Cardiac muscle cell (in vitro differentiated cells and primary cell): ENCODE measurements around the gene ATP8B3. TPM values are rescaled to one million over a fixed set of nuclear protein-coding genes. Genes with fewer than 3 reads are reported as not detected.
A peak's percentile ranks its signal among the peaks of the same experiment; 100 is the strongest.

Source experiments
- DNase-seq, 2 donors: peaks; one replicate each; pipeline versions ENCODE4 v3.0.0 to v3.0.0-alpha.2; 2010 to 2017; ENCODE audit warnings: low read depth in 1 of 2, low spot score in 1 of 2
- H3K27ac ChIP-seq: fragments of 200-600 bp; sonication (generic); 2 replicates; pipeline ENCODE4 v1.5.1; 2016
- H3K27me3 ChIP-seq: fragments of 200-600 bp; sonication (generic); 2 replicates; pipeline ENCODE4 v1.6.0; 2016; ENCODE audit warnings: control low read depth
- H3K36me3 ChIP-seq: fragments of 200-600 bp; sonication (generic); 2 replicates; pipeline ENCODE4 v1.5.1; 2016; ENCODE audit warnings: control low read depth
- H3K4me1 ChIP-seq: fragments of 200-600 bp; sonication (generic); 2 replicates; pipeline ENCODE4 v1.8.1; 2017; ENCODE audit warnings: low read depth, mild to moderate bottlenecking, mixed run types
- H3K4me3 ChIP-seq: fragments of 200-600 bp; sonication (generic); 2 replicates; pipeline ENCODE4 v1.5.1; 2016; ENCODE audit warnings: mild to moderate bottlenecking
- H3K9me3 ChIP-seq: fragments of 200-600 bp; sonication (generic); 2 replicates; pipeline ENCODE4 v1.5.1; 2017; ENCODE audit warnings: low read depth, mild to moderate bottlenecking, control low read depth
- CTCF ChIP-seq: IDR thresholded peaks from 2 replicates; pipeline ENCODE4 v1.5.1; 2012; ENCODE audit warnings: low read depth, mild to moderate bottlenecking, low read length
- polyA plus RNA-seq: library from polyadenylated mRNA; unstranded; fragments of >200 nt; fragmentation: Nextera tagmentation; extraction: Ambion mirVana; gene quantifications from 2 replicates; pipeline ENCODE4 v1.2.1, GENCODE V29; 2016
- total RNA-seq: library from RNA; depleted of rRNA; stranded (reverse); fragments of >200 nt; gene quantifications from 2 replicates; pipeline ENCODE4 v1.2.3, GENCODE V29; 2016

Gene ATP8B3
- total and polyA plus RNA-seq, 2 experiments from 2014 or later, result 3.0 to 8.6 TPM

GRCh38 chr19:1847684-1848398, 35.8 kb upstream of the ATP8B3 start:
- peak; percentile 64 to 73 for DNase-seq
- H3K27ac ChIP-seq, result peak overlapping the region; percentile 100
- H3K4me3 ChIP-seq, result peak overlapping the region; percentile 99
- H3K9me3 ChIP-seq, result no peaks in the 10 kb centered on the region
- H3K4me1 ChIP-seq, result peaks cover 12% of the 10 kb centered on the region
- H3K36me3 ChIP-seq, result no peaks in the 10 kb centered on the region
- H3K27me3 ChIP-seq, result no peaks in the 10 kb centered on the region
- TF ChIP-seq CTCF, result no peak

- no peaks in the 10 kb centered on the region for H3K36me3 ChIP-seq
- H3K4me1 ChIP-seq, result peaks cover 12% of the 10 kb centered on the region
Observed at GRCh38 chr19:1847348-1847683, 35.2 kb upstream of the ATP8B3 start.

GRCh38 chr19:1846517-1847204, 34.6 kb upstream of the ATP8B3 start:
- Histone ChIP-seq H3K4me1 (peaks cover 12% of the 10 kb centered on the region), H3K36me3 (no peaks in the 10 kb centered on the region), H3K9me3 (no peaks in the 10 kb centered on the region), H3K4me3 (peak overlapping the region; percentile 99), H3K27me3 (no peaks in the 10 kb centered on the region), H3K27ac (no peak overlapping the region)
- DNase-seq, result no peak
- TF ChIP-seq CTCF, result no peak

More at GRCh38 chr19:1847348-1847683, 35.2 kb upstream of the ATP8B3 start:
- TF ChIP-seq CTCF, result no peak
- DNase-seq, result no peak
- H3K27ac ChIP-seq, result peak overlapping the region; percentile 100
- H3K9me3 ChIP-seq, result no peaks in the 10 kb centered on the region
- no peaks in the 10 kb centered on the region for H3K27me3 ChIP-seq
- peak overlapping the region; percentile 99 for H3K4me3 ChIP-seq

GRCh38 chr19:1845642-1846041, 33.6 kb upstream of the ATP8B3 start:
- no peaks in the 10 kb centered on the region for H3K9me3 ChIP-seq
- H3K4me1 ChIP-seq, result peaks cover 12% of the 10 kb centered on the region
- DNase-seq, result no peak
- no peak for TF ChIP-seq CTCF
- peak overlapping the region; percentile 48 for H3K27ac ChIP-seq
- H3K36me3 ChIP-seq, result no peaks in the 10 kb centered on the region
- H3K4me3 ChIP-seq, result no peak overlapping the region
- H3K27me3 ChIP-seq, result no peaks in the 10 kb centered on the region

GRCh38 chr19:1845125-1845515, 33.0 kb upstream of the ATP8B3 start:
- H3K27ac ChIP-seq, result no peak overlapping the region
- no peak for DNase-seq
- no peaks in the 10 kb centered on the region for H3K27me3 ChIP-seq
- H3K4me3 ChIP-seq, result no peak overlapping the region
- TF ChIP-seq CTCF, result no peak
- H3K4me1 ChIP-seq, result peaks cover 12% of the 10 kb centered on the region
- H3K9me3 ChIP-seq, result no peaks in the 10 kb centered on the region
- no peaks in the 10 kb centered on the region for H3K36me3 ChIP-seq
